ENCODE results near the gene CHST13. TPM values are rescaled to one million over a fixed set of nuclear protein-coding genes. Genes with fewer than 3 reads are reported as not detected.

CHST13 gene
- total and polyA plus RNA-seq, 2 donors (not counting 3 experiments of a cell fraction or from before 2014, with no cell fraction given), result 0.04 TPM; not detected in 1

GRCh38 chr3:126503701-126504100 is 20.3 kb upstream of the CHST13 start:
- H3K4me2 ChIP-seq (ENCODE audit: insufficient read depth, low read length), result no peak overlapping the region
- POLR2A ChIA-PET, result no interaction called here
- no peaks in the 10 kb centered on the region for H3K9me1 ChIP-seq (replicated peaks; ENCODE audit: control insufficient read depth, extremely low read depth, insufficient read depth, low read length)
- H3K27me3 ChIP-seq (ENCODE audit: control insufficient read depth in 2 of 2, insufficient read depth in 2 of 2, low read length in 2 of 2), result no peaks in the 10 kb centered on the region
- dilution Hi-C loops (cut with MboI; ENCODE audit: extremely low pct_ligation_motif_present, low sequenced_read_pairs) (no loop called here), intact Hi-C loops (cut with micrococcal nuclease) (no loop called here)
- H3K4me3 ChIP-seq (replicated peaks in 1 of 3; ENCODE audit: insufficient read depth in 1 of 3, low read depth in 1 of 3, low read length in 3 of 3), result no peak overlapping the region
- H3K4me1 ChIP-seq (ENCODE audit: control insufficient read depth, extremely low read depth, insufficient read depth, low read length), result no peaks in the 10 kb centered on the region
- TF ChIP-seq JUN (IDR thresholded peaks at IDR 0.05; ENCODE audit: borderline replicate concordance, insufficient read depth, insufficient read length, low read depth) (no peak), MAX (IDR thresholded peaks at IDR 0.05; ENCODE audit: insufficient read depth, insufficient read length) (no peak), EZH2 (IDR thresholded peaks at IDR 0.05; ENCODE audit: borderline replicate concordance, low read depth, low read length, severe bottlenecking) (no peak), FOS (IDR thresholded peaks at IDR 0.05; ENCODE audit: borderline replicate concordance, insufficient read depth, low read length) (no peak), POLR2AphosphoS5 (IDR thresholded peaks at IDR 0.05; ENCODE audit: insufficient read depth, low read depth, low read length) (no peak), GATA2 (IDR thresholded peaks at IDR 0.05; ENCODE audit: insufficient read depth, insufficient read length, low read depth, low read length) (no peak), CTCF (IDR thresholded peaks at IDR 0.05; ENCODE audit: extremely low read depth in 1 of 2, insufficient read depth in 1 of 2, low read depth in 1 of 2, low read length in 2 of 2) (no peak), MYC (IDR thresholded peaks at IDR 0.05; ENCODE audit: low read depth, low read length) (no peak), POLR2A (IDR thresholded peaks at IDR 0.05; ENCODE audit: low read depth, low read length) (no peak)
- CTCF ChIA-PET, result no interaction called here
- no peak for FAIRE-seq
- H2AFZ ChIP-seq (ENCODE audit: low read depth, low read length), result no peak overlapping the region
- H3K36me3 ChIP-seq (ENCODE audit: control insufficient read depth in 2 of 2, extremely low read depth in 1 of 2, insufficient read depth in 2 of 2, low read length in 2 of 2), result no peaks in the 10 kb centered on the region
- no peaks in the 10 kb centered on the region for H3K79me2 ChIP-seq (ENCODE audit: control insufficient read depth, insufficient read depth, low read length)
- no peak for DNase-seq (ENCODE audit: low read depth, low spot score)
- H3K9me3 ChIP-seq (replicated peaks; ENCODE audit: control insufficient read depth, insufficient read depth, low read length), result no peaks in the 10 kb centered on the region
- no peak overlapping the region for H3K27ac ChIP-seq (ENCODE audit: insufficient read depth, low read depth, low read length)
- BruUV-seq (replicated peaks), result no TSS peak
- no peak overlapping the region for H3K9ac ChIP-seq (replicated peaks; ENCODE audit: extremely low read depth, insufficient read depth, low read length)
- H4K20me1 ChIP-seq (replicated peaks; ENCODE audit: control insufficient read depth, extremely low read depth, insufficient read depth, low read length), result no peaks in the 10 kb centered on the region

All from endothelial cell of umbilical vein (primary cell).